Upper lobe of left lung (tissue), 4 donors: Measurements from ENCODE around the gene SLC9C1.

Experiments used
- EP300 ChIP-seq, 4 donors: sonication (generic); formaldehyde crosslinking; IDR thresholded peaks; one replicate each; pipeline ENCODE4 v1.5.1; 2017; ENCODE audit warnings: antibody characterized with exemption in 4 of 4, control low read depth in 2 of 4
- TF ChIP-seq, protein P1 (sequence below), 6 experiments: fragments of 450-650 bp in 4 of 6; fragments of 200-600 bp in 2 of 6; sonication (generic) in 2 of 6; IDR thresholded peaks; one replicate each; pipeline ENCODE4 v1.5.1; 2016 to 2019; ENCODE audit warnings: antibody characterized with exemption in 6 of 6

DNA sequence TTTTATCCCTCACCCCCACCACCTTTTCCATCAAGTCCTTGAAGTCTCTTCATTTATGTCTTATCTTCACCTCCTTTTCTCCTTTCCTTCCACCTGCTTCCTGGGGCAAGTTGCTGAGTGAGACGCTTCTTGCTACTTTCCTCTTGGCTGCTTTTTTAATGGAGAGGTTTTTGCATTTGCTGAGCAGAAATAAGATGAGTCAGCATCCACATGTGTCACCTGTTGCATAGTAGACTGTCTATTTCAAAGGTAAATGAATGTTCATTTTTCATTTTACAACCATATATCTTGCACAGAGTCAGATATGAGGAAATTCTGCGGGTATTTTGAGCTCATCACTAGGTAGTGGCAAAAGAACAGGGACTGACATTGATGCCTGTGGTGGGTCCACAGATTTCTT, 189.2 kb downstream of the SLC9C1 start:
- TF ChIP-seq, protein P1, sequence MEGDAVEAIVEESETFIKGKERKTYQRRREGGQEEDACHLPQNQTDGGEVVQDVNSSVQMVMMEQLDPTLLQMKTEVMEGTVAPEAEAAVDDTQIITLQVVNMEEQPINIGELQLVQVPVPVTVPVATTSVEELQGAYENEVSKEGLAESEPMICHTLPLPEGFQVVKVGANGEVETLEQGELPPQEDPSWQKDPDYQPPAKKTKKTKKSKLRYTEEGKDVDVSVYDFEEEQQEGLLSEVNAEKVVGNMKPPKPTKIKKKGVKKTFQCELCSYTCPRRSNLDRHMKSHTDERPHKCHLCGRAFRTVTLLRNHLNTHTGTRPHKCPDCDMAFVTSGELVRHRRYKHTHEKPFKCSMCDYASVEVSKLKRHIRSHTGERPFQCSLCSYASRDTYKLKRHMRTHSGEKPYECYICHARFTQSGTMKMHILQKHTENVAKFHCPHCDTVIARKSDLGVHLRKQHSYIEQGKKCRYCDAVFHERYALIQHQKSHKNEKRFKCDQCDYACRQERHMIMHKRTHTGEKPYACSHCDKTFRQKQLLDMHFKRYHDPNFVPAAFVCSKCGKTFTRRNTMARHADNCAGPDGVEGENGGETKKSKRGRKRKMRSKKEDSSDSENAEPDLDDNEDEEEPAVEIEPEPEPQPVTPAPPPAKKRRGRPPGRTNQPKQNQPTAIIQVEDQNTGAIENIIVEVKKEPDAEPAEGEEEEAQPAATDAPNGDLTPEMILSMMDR (IDR thresholded peaks at IDR 0.05), result no peak
- TF ChIP-seq EP300 (IDR thresholded peaks at IDR 0.05), result no peak
